ENCODE data around the gene ASTN2. TPM values are rescaled to one million over a fixed set of nuclear protein-coding genes. Genes with fewer than 3 reads are reported as not detected.

ASTN2 gene
- total and polyA plus RNA-seq, 10 of the 15 experiments (the other 5 are each of a cell fraction or from before 2014, with no cell fraction given) = 1.4 to 15.7 (median 7.0) TPM

DNA sequence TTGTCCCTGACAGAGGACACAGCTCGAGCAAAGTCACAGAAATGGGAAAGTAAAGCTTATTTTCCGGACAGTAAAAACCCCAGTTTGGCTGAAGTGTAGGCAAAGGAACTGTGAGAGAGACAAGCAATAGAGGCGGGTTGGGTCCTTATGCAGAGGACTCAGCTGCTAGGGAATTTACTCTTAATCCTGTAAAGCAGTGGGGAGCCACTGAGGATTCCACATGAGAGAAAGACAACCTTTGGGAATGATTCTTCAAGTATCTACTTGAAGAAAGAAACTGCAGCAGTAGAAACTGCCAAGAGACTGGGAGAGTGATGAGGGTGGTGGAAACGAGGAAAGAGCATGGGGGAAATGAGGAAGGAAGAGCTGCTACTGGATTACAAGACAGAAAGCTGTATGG lies 20.2 kb downstream of the ASTN2 start (continued):
- TF ChIP-seq ZBTB4 (CRISPR knock-in tag; IDR thresholded peaks at IDR 0.05) (no peak), MLLT1 (IDR thresholded peaks at IDR 0.05) (no peak), MEF2A (IDR thresholded peaks at IDR 0.05; ENCODE audit: insufficient read depth, low read depth, low read length) (no peak), WRNIP1 (IDR thresholded peaks at IDR 0.05; ENCODE audit: borderline replicate concordance, low read depth, low read length) (no peak), GABPA (IDR thresholded peaks at IDR 0.05; ENCODE audit: low read depth) (no peak)

- in situ Hi-C loops (cut with MboI) (no loop called here), intact Hi-C loops (cut with micrococcal nuclease; ENCODE audit: unreplicated experiment) (no loop called here)
- BruUV-seq (replicated peaks) = no TSS peak
- no peaks in the 10 kb centered on the region for H4K20me1 ChIP-seq (ENCODE audit: control insufficient read depth, insufficient read depth)
- H3K4me1 ChIP-seq (ENCODE audit: control insufficient read depth, insufficient read depth, low read length) = no peaks in the 10 kb centered on the region
- DNase-seq (ENCODE audit: low read depth, low spot score) (no peak), FAIRE-seq (no peak), ATAC-seq (no peak)
- ChIA-PET SMC1A (ENCODE audit: uncharacterized antibody, unreplicated experiment) (no interaction called here), CTCF (no interaction called here), RAD21 (ENCODE audit: unreplicated experiment) (no interaction called here), POLR2A (no interaction called here)
- no peaks in the 10 kb centered on the region for H3K9me3 ChIP-seq (replicated peaks; ENCODE audit: control insufficient read depth, insufficient read depth, low read length)
- no peaks in the 10 kb centered on the region for H3K36me3 ChIP-seq (ENCODE audit: control insufficient read depth in 2 of 2, insufficient read depth in 2 of 2, low read length in 1 of 2)
- WGBS (ENCODE audit: insufficient coverage, insufficient replicate concordance, low lambda C conversion rate, missing lambda C conversion rate) = 0% methylated on average over 2 of the region's 2 CpGs
- peaks cover 0 to 3% of the 10 kb centered on the region in 2 experiments; a peak in 2 of 4 replicates for H3K27me3 ChIP-seq (replicated peaks in 1 of 2; ENCODE audit: control insufficient read depth in 2 of 2, insufficient read depth in 2 of 2, low read length in 1 of 2)
- no peak overlapping the region for H3K27ac ChIP-seq (ENCODE audit: control insufficient read depth, insufficient read depth)
- H3K9ac ChIP-seq (ENCODE audit: control insufficient read depth, insufficient read depth, low read length) = no peak overlapping the region
- no peak overlapping the region for H2AFZ ChIP-seq (ENCODE audit: control insufficient read depth, low read depth, low read length)
- H3K79me2 ChIP-seq (ENCODE audit: control insufficient read depth, insufficient read depth, low read length) = no peaks in the 10 kb centered on the region
- H3K4me3 ChIP-seq = no peak overlapping the region
- H3K4me2 ChIP-seq (ENCODE audit: control insufficient read depth, insufficient read depth) = no peak overlapping the region
- TF ChIP-seq SPI1 (IDR thresholded peaks at IDR 0.05; ENCODE audit: borderline replicate concordance, insufficient read depth, low read depth, low read length) (no peak), SMAD1 (IDR thresholded peaks at IDR 0.05; ENCODE audit: low read depth, partially characterized antibody) (no peak), ZSCAN29 (IDR thresholded peaks at IDR 0.05) (no peak), CHD4 (IDR thresholded peaks at IDR 0.05) (no peak), POLR2AphosphoS5 (IDR thresholded peaks at IDR 0.05; ENCODE audit: low read length) (no peak), SKIL (IDR thresholded peaks at IDR 0.05; ENCODE audit: low read depth, poor library complexity, severe bottlenecking) (no peak), RB1 (IDR thresholded peaks at IDR 0.05; ENCODE audit: borderline replicate concordance) (no peak), BHLHE40 (IDR thresholded peaks at IDR 0.05; ENCODE audit: borderline replicate concordance in 1 of 2, low read depth in 2 of 2, low read length in 1 of 2) (no peak)
- TF ChIP-seq, protein P1, sequence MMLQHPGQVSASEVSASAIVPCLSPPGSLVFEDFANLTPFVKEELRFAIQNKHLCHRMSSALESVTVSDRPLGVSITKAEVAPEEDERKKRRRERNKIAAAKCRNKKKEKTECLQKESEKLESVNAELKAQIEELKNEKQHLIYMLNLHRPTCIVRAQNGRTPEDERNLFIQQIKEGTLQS (IDR thresholded peaks at IDR 0.05; ENCODE audit: borderline replicate concordance, extremely low read depth, low read depth, low read length) = no peak
These were observed 21.9 kb downstream of the ASTN2 start for GRCh38 chr9:117392992-117393391.
